Measurements from ENCODE around the gene ZMIZ1.

The ZMIZ1 gene

GRCh38 chr10:79189181-79189580 lies 120.4 kb downstream of the ZMIZ1 start:
- TF ChIP-seq CTCF (IDR thresholded peaks at IDR 0.05; ENCODE audit: low read depth, low read length): no peak
- no peaks in the 10 kb centered on the region for H3K9me3 ChIP-seq
- no peak overlapping the region for H3K4me3 ChIP-seq (ENCODE audit: low read depth, low read length)
- DNase-seq: peak; percentile 33
- peaks cover 70% of the 10 kb centered on the region for H3K4me1 ChIP-seq
- H3K36me3 ChIP-seq: peaks cover 12% of the 10 kb centered on the region
- H3K27me3 ChIP-seq: no peaks in the 10 kb centered on the region

- Histone ChIP-seq H3K9me3 (no peaks in the 10 kb centered on the region), H3K27me3 (no peaks in the 10 kb centered on the region), H3K4me1 (peaks cover 70% of the 10 kb centered on the region), H3K36me3 (peaks cover 12% of the 10 kb centered on the region), H3K4me3 (ENCODE audit: low read depth, low read length) (no peak overlapping the region)
- no peak for TF ChIP-seq CTCF (IDR thresholded peaks at IDR 0.05; ENCODE audit: low read depth, low read length)
- peak; percentile 11 for DNase-seq
These were observed 121.2 kb downstream of the ZMIZ1 start for GRCh38 chr10:79189853-79190435.

- H3K36me3 ChIP-seq: peaks cover 15% of the 10 kb centered on the region
- H3K4me1 ChIP-seq: peaks cover 65% of the 10 kb centered on the region
- no peak overlapping the region for H3K4me3 ChIP-seq (ENCODE audit: low read depth, low read length)
- no peaks in the 10 kb centered on the region for H3K9me3 ChIP-seq
- DNase-seq: no peak
- H3K27me3 ChIP-seq: no peaks in the 10 kb centered on the region
- no peak for TF ChIP-seq CTCF (IDR thresholded peaks at IDR 0.05; ENCODE audit: low read depth, low read length)
These were observed 122.0 kb downstream of the ZMIZ1 start for GRCh38 chr10:79190740-79191261.

- Histone ChIP-seq H3K4me1 (peaks cover 60% of the 10 kb centered on the region), H3K27me3 (no peaks in the 10 kb centered on the region), H3K4me3 (ENCODE audit: low read depth, low read length) (no peak overlapping the region; the same call in 1 of the 2 replicates), H3K9me3 (no peaks in the 10 kb centered on the region), H3K36me3 (peaks cover 15% of the 10 kb centered on the region)
- DNase-seq: no peak
- TF ChIP-seq CTCF (IDR thresholded peaks at IDR 0.05; ENCODE audit: low read depth, low read length): no peak
These were observed 123.3 kb downstream of the ZMIZ1 start for GRCh38 chr10:79191951-79192676.

- DNase-seq: peak; percentile 86
- H3K27me3 ChIP-seq: no peaks in the 10 kb centered on the region
- H3K4me3 ChIP-seq (ENCODE audit: low read depth, low read length): no peak overlapping the region
- H3K36me3 ChIP-seq: peaks cover 13% of the 10 kb centered on the region
- peaks cover 60% of the 10 kb centered on the region for H3K4me1 ChIP-seq
- no peaks in the 10 kb centered on the region for H3K9me3 ChIP-seq
- no peak for TF ChIP-seq CTCF (IDR thresholded peaks at IDR 0.05; ENCODE audit: low read depth, low read length)
These were observed 123.9 kb downstream of the ZMIZ1 start for GRCh38 chr10:79192677-79193003.
